HS-5 (cell line): Measurements from ENCODE around the gene ITGAX.

ENCODE experiments used
- DNase-seq: peaks from one replicate; pipeline ENCODE4 v3.0.0-alpha.2; 2012; ENCODE audit warnings: low read depth

ITGAX gene

GRCh38 chr16:31373235-31373634, 18.3 kb downstream of the ITGAX start:
- no peak for DNase-seq

GRCh38 chr16:31375231-31375630, 20.3 kb downstream of the ITGAX start:
- DNase-seq = no peak

- DNase-seq = no peak
Observed at GRCh38 chr16:31376705-31377104, 21.7 kb downstream of the ITGAX start.

- DNase-seq = no peak
Observed at GRCh38 chr16:31377210-31377903, 22.4 kb downstream of the ITGAX start.

GRCh38 chr16:31380201-31380600, 25.2 kb downstream of the ITGAX start:
- DNase-seq = no peak

- DNase-seq = no peak
Observed at GRCh38 chr16:31382485-31383161, 27.6 kb downstream of the ITGAX start.

GRCh38 chr16:31385680-31386079, 30.7 kb downstream of the ITGAX start:
- no peak for DNase-seq

GRCh38 chr16:31386157-31386984, 31.4 kb downstream of the ITGAX start:
- peak; percentile 46 for DNase-seq

- DNase-seq = no peak
Observed at GRCh38 chr16:31388535-31388934, 33.6 kb downstream of the ITGAX start.

- DNase-seq = no peak
Observed at GRCh38 chr16:31390504-31391041, 35.6 kb downstream of the ITGAX start.

GRCh38 chr16:31393056-31393455, 38.1 kb downstream of the ITGAX start, which contains the start of gene ITGAD:
ITGAD (plus strand) TSS chr16:31393335; CDS start chr16:31393361, 26 bp downstream.
- no peak for DNase-seq

- DNase-seq = no peak
Observed at GRCh38 chr16:31395647-31396046, 40.7 kb downstream of the ITGAX start.

- no peak for DNase-seq
Observed at GRCh38 chr16:31397096-31397660, 42.2 kb downstream of the ITGAX start.

- no peak for DNase-seq
Observed at GRCh38 chr16:31397701-31398100, 42.7 kb downstream of the ITGAX start.

- no peak for DNase-seq
Observed at GRCh38 chr16:31400191-31400590, 45.2 kb downstream of the ITGAX start.

- no peak for DNase-seq
Observed at GRCh38 chr16:31401436-31401835, 46.5 kb downstream of the ITGAX start.

- DNase-seq = peak; percentile 18
Observed at GRCh38 chr16:31402687-31403086, 47.7 kb downstream of the ITGAX start.

- no peak for DNase-seq
Observed at GRCh38 chr16:31403590-31404352, 48.8 kb downstream of the ITGAX start.

- DNase-seq = no peak
Observed at GRCh38 chr16:31404353-31405064, 49.5 kb downstream of the ITGAX start.

- DNase-seq = no peak
Observed at GRCh38 chr16:31407406-31407805, 52.4 kb downstream of the ITGAX start.

- peak; percentile 60 for DNase-seq
Observed at GRCh38 chr16:31409433-31409832, 54.5 kb downstream of the ITGAX start.
